ENCODE results near the gene LETM1.

DNA sequence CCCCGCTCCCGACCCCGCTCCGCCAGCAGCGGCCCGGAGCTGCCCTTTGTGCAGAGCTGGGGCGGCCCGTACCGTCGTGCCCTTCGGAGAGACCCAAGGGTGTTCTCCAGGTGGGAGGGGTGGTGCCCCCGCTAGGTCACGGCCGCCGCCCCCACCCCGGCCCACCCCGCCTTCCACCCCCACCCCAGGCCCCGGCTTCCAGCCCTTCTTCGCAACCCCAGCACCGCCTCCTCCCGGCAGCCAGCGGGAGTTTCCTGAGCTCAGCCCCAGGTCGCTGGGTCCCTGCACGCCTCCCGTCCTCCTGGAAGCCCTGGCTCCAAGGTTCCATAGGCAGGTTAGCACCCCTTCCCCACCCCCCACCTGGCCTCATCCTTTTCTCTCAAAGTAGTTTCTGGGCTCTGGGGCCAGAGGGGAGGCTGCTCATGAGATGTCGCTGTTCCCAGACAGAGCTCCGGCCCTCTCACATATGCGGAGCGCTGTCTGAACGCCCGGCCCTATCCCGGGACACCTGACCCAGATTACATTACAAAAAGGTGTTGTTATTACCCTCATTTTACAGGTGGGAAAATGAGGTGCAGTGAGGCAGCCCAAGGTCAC lies 88.1 kb downstream of the LETM1 start:
- TF ChIP-seq CTCF (IDR thresholded peaks at IDR 0.05; ENCODE audit: poor library complexity) (peak; percentile 49), EZH2phosphoT487 (IDR thresholded peaks at IDR 0.05; ENCODE audit: low read depth, severe bottlenecking, unreplicated experiment) (no peak), EZH2 (IDR thresholded peaks at IDR 0.05; ENCODE audit: borderline replicate concordance) (no peak)
